ENCODE measurements around the gene LSAMP.
"Not testable (repeated sequence)": the region's sequence is repeated elsewhere in the genome, so short reads cannot be mapped to it uniquely, and the experiment has no call there.

Gene LSAMP

GRCh38 chr3:116102037-116102436 is 343.2 kb downstream of the LSAMP start:
- no peak for DNase-seq

GRCh38 chr3:116097226-116097625 is 348.1 kb downstream of the LSAMP start:
- no peak for DNase-seq

- DNase-seq, result no peak
Measured at GRCh38 chr3:116096631-116097030, 348.7 kb downstream of the LSAMP start.

GRCh38 chr3:116093374-116093773 is 351.9 kb downstream of the LSAMP start:
- DNase-seq, result peak; percentile 1

GRCh38 chr3:116087426-116087825 is 357.9 kb downstream of the LSAMP start:
- DNase-seq, result no peak

- DNase-seq, result no peak
Measured at GRCh38 chr3:116084999-116085791, 360.1 kb downstream of the LSAMP start.

GRCh38 chr3:116083683-116084082 is 361.6 kb downstream of the LSAMP start:
- no peak for DNase-seq

- DNase-seq, result no peak
Measured at GRCh38 chr3:116078561-116078960, 366.7 kb downstream of the LSAMP start.

- DNase-seq, result no peak
Measured at GRCh38 chr3:116077557-116077956, 367.7 kb downstream of the LSAMP start.

GRCh38 chr3:116077059-116077458 is 368.2 kb downstream of the LSAMP start:
- no peak for DNase-seq

GRCh38 chr3:116070516-116071278 is 374.6 kb downstream of the LSAMP start:
- not testable (repeated sequence) for DNase-seq

GRCh38 chr3:116070061-116070460 is 375.2 kb downstream of the LSAMP start:
- peak; percentile 16 for DNase-seq

GRCh38 chr3:116069024-116069423 is 376.3 kb downstream of the LSAMP start:
- DNase-seq, result no peak

GRCh38 chr3:116067326-116067725 is 378.0 kb downstream of the LSAMP start:
- DNase-seq, result no peak

- DNase-seq, result no peak
Measured at GRCh38 chr3:116065501-116065900, 379.8 kb downstream of the LSAMP start.

- DNase-seq, result no peak
Measured at GRCh38 chr3:116064646-116065045, 380.6 kb downstream of the LSAMP start.

GRCh38 chr3:116059421-116060096 is 385.7 kb downstream of the LSAMP start:
- DNase-seq, result peak; percentile 96

- no peak for DNase-seq
Measured at GRCh38 chr3:116058844-116059243, 386.4 kb downstream of the LSAMP start.

- peak; percentile 89 for DNase-seq
Measured at GRCh38 chr3:116057400-116058006, 387.8 kb downstream of the LSAMP start.

GRCh38 chr3:116056280-116056679 is 389.0 kb downstream of the LSAMP start:
- no peak for DNase-seq

- no peak for DNase-seq
Measured at GRCh38 chr3:116053017-116053416, 392.3 kb downstream of the LSAMP start.

- no peak for DNase-seq
Measured at GRCh38 chr3:116052602-116053001, 392.7 kb downstream of the LSAMP start.

- DNase-seq, result no peak
Measured at GRCh38 chr3:116051586-116051985, 393.7 kb downstream of the LSAMP start.
